GM12878 (cell line): ENCODE measurements around the gene NCMAP. TPM values are rescaled to one million over a fixed set of nuclear protein-coding genes. Genes with fewer than 3 reads are reported as not detected.
A peak's percentile ranks its signal among the peaks of the same experiment; 100 is the strongest.

Source experiments
- ATAC-seq: fragments of 200-7000 bp; cut with Tn5 transposase; 3 replicates; pipeline ENCODE4 v1.9.1; 2020; ENCODE audit warnings: mild to moderate bottlenecking, moderate library complexity
- BruUV-seq: library from RNA; stranded (reverse); fragments of 400-500 nt; replicated peaks from 2 replicates; lab custom pipeline; 2021; lab: Mats Ljungman, UMichigan
- CTCF ChIA-PET: fragments of 300-600 bp; sonication (Branson Sonifier 250); formaldehyde crosslinking; extraction: SDS; loops from one replicate; lab custom pipeline; 2021; ENCODE audit warnings: inconsistent platforms; lab: Yijun Ruan, JAX
- POLR2A ChIA-PET: fragments of 350-600 bp; formaldehyde crosslinking; extraction: SDS; loops from one replicate; lab custom pipeline; 2021; ENCODE audit warnings: inconsistent platforms; lab: Charles Lee
- RAD21 ChIA-PET: fragments of 300-600 bp; sonication (Branson Sonifier 250); formaldehyde crosslinking; loops from one replicate; lab custom pipeline; 2023; ENCODE audit warnings: antibody characterized with exemption; ENCODE audit not compliant: unreplicated experiment; lab: Charles Lee
- SMC1A ChIA-PET: fragments of 300-600 bp; sonication (Branson Sonifier 250); formaldehyde crosslinking; loops from one replicate; lab custom pipeline; 2023; ENCODE audit not compliant: unreplicated experiment, uncharacterized antibody; lab: Charles Lee
- DNase-seq: peaks from one replicate; pipeline ENCODE4 v3.0.0-alpha.2; 2011; ENCODE audit warnings: low read depth, low spot score
- FAIRE-seq: peaks from 3 replicates; lab custom pipeline; 2011; peaks lifted over from hg19 to GRCh38; lab: Jason Lieb, UNC
- H2AFZ ChIP-seq: 2 replicates; pipeline ENCODE4 v1.6.0; 2011; ENCODE audit warnings: low read depth, low read length, control low read depth; ENCODE audit not compliant: control insufficient read depth
- H3K27ac ChIP-seq: 2 replicates; pipeline ENCODE4 v1.5.1; 2011; ENCODE audit warnings: control low read depth; ENCODE audit not compliant: control insufficient read depth, insufficient read depth
- H3K27me3 ChIP-seq, 2 experiments: replicated peaks in 1 of 2; 2 replicates each; pipeline versions ENCODE4 v1.6.0 to v1.6.1; 2011; ENCODE audit warnings: low read length in 1 of 2; ENCODE audit not compliant: control insufficient read depth in 2 of 2, insufficient read depth in 2 of 2
- H3K36me3 ChIP-seq, 2 experiments: 2 replicates each; pipeline ENCODE4 v1.5.1; 2011; ENCODE audit warnings: low read length in 1 of 2; ENCODE audit not compliant: control insufficient read depth in 2 of 2, insufficient read depth in 2 of 2
- H3K4me1 ChIP-seq: 2 replicates; pipeline ENCODE4 v1.6.1; 2011; ENCODE audit warnings: mild to moderate bottlenecking, low read length, moderate library complexity, mixed read lengths; ENCODE audit not compliant: control insufficient read depth, insufficient read depth
- H3K4me2 ChIP-seq: 2 replicates; pipeline ENCODE4 v1.6.0; 2011; ENCODE audit warnings: control low read depth; ENCODE audit not compliant: control insufficient read depth, insufficient read depth
- H3K4me3 ChIP-seq: fragments of 200-600 bp; sonication (generic); 2 replicates; pipeline ENCODE4 v1.5.1; 2016
- H3K79me2 ChIP-seq: 2 replicates; pipeline ENCODE4 v1.6.0; 2011; ENCODE audit warnings: low read length; ENCODE audit not compliant: control insufficient read depth, insufficient read depth
- H3K9ac ChIP-seq: 2 replicates; pipeline ENCODE4 v1.8.0; 2011; ENCODE audit warnings: low read length, control low read depth, mixed read lengths; ENCODE audit not compliant: control insufficient read depth, insufficient read depth
- H3K9me3 ChIP-seq: replicated peaks from 3 replicates; pipeline ENCODE4 v1.5.1; 2011; ENCODE audit warnings: mild to moderate bottlenecking, low read length; ENCODE audit not compliant: control insufficient read depth, insufficient read depth
- H4K20me1 ChIP-seq: 2 replicates; pipeline ENCODE4 v1.6.0; 2011; ENCODE audit not compliant: control insufficient read depth, insufficient read depth
- CREB1 ChIP-seq: IDR thresholded peaks from 2 replicates; pipeline ENCODE4 v1.6.1; 2012; ENCODE audit warnings: low read depth, mild to moderate bottlenecking, inconsistent platforms
- IKZF2 ChIP-seq, 2 experiments: fragments of 450-650 bp; IDR thresholded peaks; 2 replicates each; pipeline ENCODE4 v1.6.1; 2017; ENCODE audit warnings: mild to moderate bottlenecking in 2 of 2, moderate library complexity in 2 of 2
- KDM1A ChIP-seq: fragments of 200-600 bp; sonication (generic); IDR thresholded peaks from 2 replicates; pipeline ENCODE4 v1.6.1; 2016; ENCODE audit warnings: borderline replicate concordance
- MEF2B ChIP-seq: fragments of 450-650 bp; IDR thresholded peaks from 2 replicates; pipeline ENCODE4 v1.6.1; 2018; ENCODE audit warnings: mild to moderate bottlenecking, moderate library complexity; ENCODE audit not compliant: partially characterized antibody, poor library complexity, severe bottlenecking
- RAD21 ChIP-seq: IDR thresholded peaks from 2 replicates; pipeline ENCODE4 v1.6.1; 2011; ENCODE audit warnings: mild to moderate bottlenecking, low read depth, low read length, moderate library complexity; ENCODE audit not compliant: insufficient read depth
- SMC3 ChIP-seq: IDR thresholded peaks from 2 replicates; pipeline ENCODE4 v1.6.1; 2011; ENCODE audit warnings: low read length, improper control_type of control experiment, borderline replicate concordance
- YBX1 ChIP-seq: fragments of 450-650 bp; IDR thresholded peaks from 2 replicates; pipeline ENCODE4 v1.6.1; 2016; ENCODE audit warnings: antibody characterized with exemption
- WGBS: methylation state at CpG from one replicate; pipeline ENCODE4 v1.1.6; 2016; ENCODE audit warnings: low lambda C conversion rate; ENCODE audit not compliant: insufficient replicate concordance, insufficient coverage; ENCODE audit errors: missing lambda C conversion rate; 5-methylcytosine and 5-hydroxymethylcytosine counted together
- in situ Hi-C: fragments of 300-500 bp; cut with MboI; formaldehyde crosslinking; loops from 9 replicates; pipeline ENCODE4 v1.14.3; 2018; ENCODE audit warnings: mixed read lengths
- intact Hi-C: fragments of 100-400 bp; cut with micrococcal nuclease; formaldehyde crosslinking; loops from one replicate; pipeline ENCODE4 v1.14.2; 2022; ENCODE audit not compliant: unreplicated experiment
- polyA plus RNA-seq, 11 experiments: library from polyadenylated mRNA; depleted of rRNA in 4 of 11; unstranded in 6 of 11; stranded (reverse) in 5 of 11; fragments of >200 nt; fragmentation: Nextera tagmentation in 4 of 11; fragmentation: Illumina TruSeq in 1 of 11; extraction: Ambion mirVana in 4 of 11; extraction: Trizol in 1 of 11; gene quantifications; 1 replicate in 1 of 11; 2 replicates in 10 of 11; pipeline versions ENCODE4 v1.2.1 to v1.2.3, GENCODE V29; 2011 to 2016; ENCODE audit warnings: inconsistent platforms in 2 of 11, missing spikeins in 2 of 11, low read depth in 1 of 11
- total RNA-seq, 4 experiments: library from RNA; depleted of rRNA in 3 of 4; stranded (reverse); fragments of >200 nt in 3 of 4; fragmentation: Illumina TruSeq in 1 of 4; extraction: Trizol in 1 of 4; gene quantifications; 2 replicates each; pipeline versions ENCODE4 v1.2.1 to v1.2.3, GENCODE V29; 2013 to 2021
- TF ChIP-seq, protein P1 (sequence below): fragments of 450-650 bp; IDR thresholded peaks from 2 replicates; pipeline ENCODE4 v1.6.1; 2017; ENCODE audit warnings: borderline replicate concordance
- TF ChIP-seq, protein P2 (sequence below), 3 experiments: IDR thresholded peaks in 2 of 3; conservative IDR thresholded peaks in 1 of 3; 2 replicates each; pipeline ENCODE4 v1.5.1; 2011; ENCODE audit warnings: low read depth in 3 of 3, low read length in 3 of 3, mild to moderate bottlenecking in 3 of 3, control low read depth in 2 of 3, moderate library complexity in 2 of 3, inconsistent platforms in 1 of 3, mixed read lengths in 1 of 3; ENCODE audit not compliant: control insufficient read depth in 2 of 3, insufficient read depth in 1 of 3; ENCODE audit errors: extremely low read depth in 1 of 3

Gene NCMAP
- total and polyA plus RNA-seq, 10 of the 15 experiments (the other 5 are each of a cell fraction or from before 2014, with no cell fraction given) = not detected

DNA sequence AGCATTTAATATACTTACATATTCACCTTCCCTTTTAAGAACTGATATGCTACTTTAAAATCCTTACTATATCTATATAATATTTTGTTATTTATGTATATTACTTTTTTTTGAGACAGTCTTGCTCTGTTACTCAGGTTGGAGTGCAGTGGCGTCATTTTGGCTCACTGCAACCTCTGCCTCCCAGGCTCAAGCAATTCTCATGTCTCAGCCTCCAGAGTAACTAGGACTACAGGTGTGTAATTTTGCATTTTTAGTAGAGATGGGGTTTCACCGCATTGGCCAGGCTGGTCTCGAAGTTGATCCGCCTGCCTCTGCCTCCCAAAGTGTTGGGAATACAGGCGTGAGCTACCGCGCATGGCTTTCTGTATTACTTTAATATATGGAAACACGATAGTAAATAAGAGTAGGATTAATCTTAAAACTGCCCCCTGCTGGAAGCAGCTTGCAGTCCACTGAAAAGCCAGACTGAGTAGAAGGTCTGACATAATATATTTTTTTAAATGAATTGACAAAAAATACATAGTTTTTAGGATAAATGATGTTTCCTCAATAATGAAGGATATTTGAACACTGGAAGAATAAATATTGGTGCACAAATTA lies 28.8 kb upstream of the NCMAP start:
- no TSS peak for BruUV-seq
- H3K9me3 ChIP-seq = no peaks in the 10 kb centered on the region
- TF ChIP-seq YBX1 = no peak
- no peak for TF ChIP-seq CREB1
- TF ChIP-seq RAD21 = peak; percentile 33; the same call in 1 of the 2 replicates
- TF ChIP-seq, protein P1, sequence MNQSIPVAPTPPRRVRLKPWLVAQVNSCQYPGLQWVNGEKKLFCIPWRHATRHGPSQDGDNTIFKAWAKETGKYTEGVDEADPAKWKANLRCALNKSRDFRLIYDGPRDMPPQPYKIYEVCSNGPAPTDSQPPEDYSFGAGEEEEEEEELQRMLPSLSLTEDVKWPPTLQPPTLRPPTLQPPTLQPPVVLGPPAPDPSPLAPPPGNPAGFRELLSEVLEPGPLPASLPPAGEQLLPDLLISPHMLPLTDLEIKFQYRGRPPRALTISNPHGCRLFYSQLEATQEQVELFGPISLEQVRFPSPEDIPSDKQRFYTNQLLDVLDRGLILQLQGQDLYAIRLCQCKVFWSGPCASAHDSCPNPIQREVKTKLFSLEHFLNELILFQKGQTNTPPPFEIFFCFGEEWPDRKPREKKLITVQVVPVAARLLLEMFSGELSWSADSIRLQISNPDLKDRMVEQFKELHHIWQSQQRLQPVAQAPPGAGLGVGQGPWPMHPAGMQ = no peak
- TF ChIP-seq MEF2B = no peak
- TF ChIP-seq, protein P2, sequence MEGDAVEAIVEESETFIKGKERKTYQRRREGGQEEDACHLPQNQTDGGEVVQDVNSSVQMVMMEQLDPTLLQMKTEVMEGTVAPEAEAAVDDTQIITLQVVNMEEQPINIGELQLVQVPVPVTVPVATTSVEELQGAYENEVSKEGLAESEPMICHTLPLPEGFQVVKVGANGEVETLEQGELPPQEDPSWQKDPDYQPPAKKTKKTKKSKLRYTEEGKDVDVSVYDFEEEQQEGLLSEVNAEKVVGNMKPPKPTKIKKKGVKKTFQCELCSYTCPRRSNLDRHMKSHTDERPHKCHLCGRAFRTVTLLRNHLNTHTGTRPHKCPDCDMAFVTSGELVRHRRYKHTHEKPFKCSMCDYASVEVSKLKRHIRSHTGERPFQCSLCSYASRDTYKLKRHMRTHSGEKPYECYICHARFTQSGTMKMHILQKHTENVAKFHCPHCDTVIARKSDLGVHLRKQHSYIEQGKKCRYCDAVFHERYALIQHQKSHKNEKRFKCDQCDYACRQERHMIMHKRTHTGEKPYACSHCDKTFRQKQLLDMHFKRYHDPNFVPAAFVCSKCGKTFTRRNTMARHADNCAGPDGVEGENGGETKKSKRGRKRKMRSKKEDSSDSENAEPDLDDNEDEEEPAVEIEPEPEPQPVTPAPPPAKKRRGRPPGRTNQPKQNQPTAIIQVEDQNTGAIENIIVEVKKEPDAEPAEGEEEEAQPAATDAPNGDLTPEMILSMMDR (IDR thresholded peaks at IDR 0.05 in 2 of 3, conservative IDR thresholded peaks at IDR 0.05 in 1 of 3; ENCODE audit: control insufficient read depth in 2 of 3, extremely low read depth in 1 of 3, insufficient read depth in 1 of 3, low read depth in 3 of 3, low read length in 3 of 3) = peak; percentile 30 to 52 (median 47); a peak in 4 of 6 replicates
- TF ChIP-seq SMC3 = peak; percentile 22; the same call in 1 of the 2 replicates
- TF ChIP-seq KDM1A = no peak
- no peak for TF ChIP-seq IKZF2 (IDR thresholded peaks at IDR 0.05)
- DNase-seq (no peak), ATAC-seq (0 out of 3 replicates have a peak, but pooled peaks have one; percentile 29), FAIRE-seq (no peak)
- 29% methylated on average over 8 of the region's 8 CpGs for WGBS
- no peak overlapping the region for H2AFZ ChIP-seq
- H3K27ac ChIP-seq = no peak overlapping the region
- ChIA-PET POLR2A (interaction anchor here (0.6 kb wide), 1 partner anchor 59 kb away, joined by 4 read pairs; no protein-coding TSS in a partner anchor), RAD21 (interaction anchor here (0.9 to 2.0 kb wide), 5 partner anchors 104 to 347 kb away, joined by 3 to 9 read pairs (median 3); partner anchors contain the start of gene NIPAL3), SMC1A (interaction anchor here (0.7 to 2.0 kb wide), 10 partner anchors 9 to 329 kb away, joined by 3 to 11 read pairs (median 4); partner anchors contain the start of gene NIPAL3), CTCF (interaction anchor here (0.7 to 6.3 kb wide), 18 partner anchors 10 to 328 kb away, joined by 3 to 57 read pairs (median 4); partner anchors contain the start of genes NCMAP and NIPAL3)
- no peaks in the 10 kb centered on the region for H3K79me2 ChIP-seq
- H3K36me3 ChIP-seq = no peaks in the 10 kb centered on the region
- H3K4me2 ChIP-seq = no peak overlapping the region
- H3K27me3 ChIP-seq = no peaks in the 10 kb centered on the region; a peak in 2 of 4 replicates
- intact Hi-C loops (loop anchor here (5.0 kb wide), 2 partner anchors 110 to 330 kb away; partner anchors contain the start of gene NIPAL3), in situ Hi-C loops (no loop called here)
- no peaks in the 10 kb centered on the region for H4K20me1 ChIP-seq
- no peak overlapping the region for H3K9ac ChIP-seq
- no peaks in the 10 kb centered on the region for H3K4me1 ChIP-seq
- H3K4me3 ChIP-seq = no peak overlapping the region
